ENCODE data around the gene SZT2.

The SZT2 gene

GRCh38 chr1:43365678-43366077 lies 24.0 kb upstream of the SZT2 start:
- no peak for ATAC-seq
- TF ChIP-seq POU6F1 (CRISPR knock-in tag; IDR thresholded peaks at IDR 0.05; ENCODE audit: borderline replicate concordance, low read depth): no peak
- TF ChIP-seq, protein P1, sequence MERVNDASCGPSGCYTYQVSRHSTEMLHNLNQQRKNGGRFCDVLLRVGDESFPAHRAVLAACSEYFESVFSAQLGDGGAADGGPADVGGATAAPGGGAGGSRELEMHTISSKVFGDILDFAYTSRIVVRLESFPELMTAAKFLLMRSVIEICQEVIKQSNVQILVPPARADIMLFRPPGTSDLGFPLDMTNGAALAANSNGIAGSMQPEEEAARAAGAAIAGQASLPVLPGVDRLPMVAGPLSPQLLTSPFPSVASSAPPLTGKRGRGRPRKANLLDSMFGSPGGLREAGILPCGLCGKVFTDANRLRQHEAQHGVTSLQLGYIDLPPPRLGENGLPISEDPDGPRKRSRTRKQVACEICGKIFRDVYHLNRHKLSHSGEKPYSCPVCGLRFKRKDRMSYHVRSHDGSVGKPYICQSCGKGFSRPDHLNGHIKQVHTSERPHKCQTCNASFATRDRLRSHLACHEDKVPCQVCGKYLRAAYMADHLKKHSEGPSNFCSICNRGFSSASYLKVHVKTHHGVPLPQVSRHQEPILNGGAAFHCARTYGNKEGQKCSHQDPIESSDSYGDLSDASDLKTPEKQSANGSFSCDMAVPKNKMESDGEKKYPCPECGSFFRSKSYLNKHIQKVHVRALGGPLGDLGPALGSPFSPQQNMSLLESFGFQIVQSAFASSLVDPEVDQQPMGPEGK (CRISPR knock-in tag; IDR thresholded peaks at IDR 0.05; ENCODE audit: borderline replicate concordance): no peak
- TF ChIP-seq OSR1 (CRISPR knock-in tag; IDR thresholded peaks at IDR 0.05): no peak
- TF ChIP-seq, protein P2, sequence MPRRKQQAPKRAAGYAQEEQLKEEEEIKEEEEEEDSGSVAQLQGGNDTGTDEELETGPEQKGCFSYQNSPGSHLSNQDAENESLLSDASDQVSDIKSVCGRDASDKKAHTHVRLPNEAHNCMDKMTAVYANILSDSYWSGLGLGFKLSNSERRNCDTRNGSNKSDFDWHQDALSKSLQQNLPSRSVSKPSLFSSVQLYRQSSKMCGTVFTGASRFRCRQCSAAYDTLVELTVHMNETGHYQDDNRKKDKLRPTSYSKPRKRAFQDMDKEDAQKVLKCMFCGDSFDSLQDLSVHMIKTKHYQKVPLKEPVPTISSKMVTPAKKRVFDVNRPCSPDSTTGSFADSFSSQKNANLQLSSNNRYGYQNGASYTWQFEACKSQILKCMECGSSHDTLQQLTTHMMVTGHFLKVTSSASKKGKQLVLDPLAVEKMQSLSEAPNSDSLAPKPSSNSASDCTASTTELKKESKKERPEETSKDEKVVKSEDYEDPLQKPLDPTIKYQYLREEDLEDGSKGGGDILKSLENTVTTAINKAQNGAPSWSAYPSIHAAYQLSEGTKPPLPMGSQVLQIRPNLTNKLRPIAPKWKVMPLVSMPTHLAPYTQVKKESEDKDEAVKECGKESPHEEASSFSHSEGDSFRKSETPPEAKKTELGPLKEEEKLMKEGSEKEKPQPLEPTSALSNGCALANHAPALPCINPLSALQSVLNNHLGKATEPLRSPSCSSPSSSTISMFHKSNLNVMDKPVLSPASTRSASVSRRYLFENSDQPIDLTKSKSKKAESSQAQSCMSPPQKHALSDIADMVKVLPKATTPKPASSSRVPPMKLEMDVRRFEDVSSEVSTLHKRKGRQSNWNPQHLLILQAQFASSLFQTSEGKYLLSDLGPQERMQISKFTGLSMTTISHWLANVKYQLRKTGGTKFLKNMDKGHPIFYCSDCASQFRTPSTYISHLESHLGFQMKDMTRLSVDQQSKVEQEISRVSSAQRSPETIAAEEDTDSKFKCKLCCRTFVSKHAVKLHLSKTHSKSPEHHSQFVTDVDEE (CRISPR knock-in tag; IDR thresholded peaks at IDR 0.05): no peak
- TF ChIP-seq ZFP30 (CRISPR knock-in tag; IDR thresholded peaks at IDR 0.05): no peak
- TF ChIP-seq ARNTL (CRISPR knock-in tag; IDR thresholded peaks at IDR 0.05; ENCODE audit: borderline replicate concordance, low read depth): no peak
- no peak for TF ChIP-seq ZC3H10 (CRISPR knock-in tag; IDR thresholded peaks at IDR 0.05)
- no peak for TF ChIP-seq CSDC2 (CRISPR knock-in tag; IDR thresholded peaks at IDR 0.05)
- TF ChIP-seq ZNF565 (CRISPR knock-in tag; conservative IDR thresholded peaks at IDR 0.05; ENCODE audit: low read depth): no peak

- TF ChIP-seq CREB5 (CRISPR knock-in tag; IDR thresholded peaks at IDR 0.05; ENCODE audit: low read depth) (no peak), ZC3H10 (CRISPR knock-in tag; IDR thresholded peaks at IDR 0.05) (no peak), GLIS3 (CRISPR knock-in tag; IDR thresholded peaks at IDR 0.05) (no peak), TCF4 (CRISPR knock-in tag; IDR thresholded peaks at IDR 0.05; ENCODE audit: borderline replicate concordance) (no peak), CSDC2 (CRISPR knock-in tag; IDR thresholded peaks at IDR 0.05) (no peak), SNAI2 (CRISPR knock-in tag; IDR thresholded peaks at IDR 0.05) (no peak), ZNF565 (CRISPR knock-in tag; conservative IDR thresholded peaks at IDR 0.05; ENCODE audit: low read depth) (no peak), ZFP30 (CRISPR knock-in tag; IDR thresholded peaks at IDR 0.05) (no peak), ARNTL (CRISPR knock-in tag; IDR thresholded peaks at IDR 0.05; ENCODE audit: borderline replicate concordance, low read depth) (no peak), ZNF70 (CRISPR knock-in tag; IDR thresholded peaks at IDR 0.05) (no peak), ZFP3 (CRISPR knock-in tag; IDR thresholded peaks at IDR 0.05) (no peak), OSR1 (CRISPR knock-in tag; IDR thresholded peaks at IDR 0.05) (no peak), ESRRG (CRISPR knock-in tag; IDR thresholded peaks at IDR 0.05) (no peak), PPARA (CRISPR knock-in tag; IDR thresholded peaks at IDR 0.05; ENCODE audit: borderline replicate concordance) (no peak), POU6F1 (CRISPR knock-in tag; IDR thresholded peaks at IDR 0.05; ENCODE audit: borderline replicate concordance, low read depth) (no peak), ZNF8 (CRISPR knock-in tag; IDR thresholded peaks at IDR 0.05) (no peak), BACH2 (CRISPR knock-in tag; IDR thresholded peaks at IDR 0.05; ENCODE audit: borderline replicate concordance) (no peak)
- TF ChIP-seq, protein P2 (CRISPR knock-in tag; IDR thresholded peaks at IDR 0.05): no peak
- TF ChIP-seq, protein P1 (CRISPR knock-in tag; IDR thresholded peaks at IDR 0.05; ENCODE audit: borderline replicate concordance): no peak
- no peak for ATAC-seq
Measured at GRCh38 chr1:43366179-43366578, 23.5 kb upstream of the SZT2 start.
